PFSK-1 (cell line): ENCODE data around the gene ADAMTS3.

Experiments
- POLR2AphosphoS5 ChIP-seq: IDR thresholded peaks from 2 replicates; pipeline ENCODE4 v1.6.1; 2012; ENCODE audit warnings: low read depth, mild to moderate bottlenecking, control low read depth, low read length, moderate library complexity
- REST ChIP-seq, 2 experiments: IDR thresholded peaks; 2 replicates each; pipeline versions ENCODE4 v1.6.1 to v1.8.0; 2011 to 2012; ENCODE audit warnings: low read depth in 2 of 2, low read length in 2 of 2, control low read depth in 1 of 2, inconsistent platforms in 1 of 2, mild to moderate bottlenecking in 1 of 2, moderate library complexity in 1 of 2; ENCODE audit not compliant: insufficient read depth in 1 of 2
- TAF1 ChIP-seq: IDR thresholded peaks from 2 replicates; pipeline ENCODE4 v1.6.1; 2012; ENCODE audit warnings: low read length, control low read depth, borderline replicate concordance; ENCODE audit not compliant: insufficient read depth

DNA sequence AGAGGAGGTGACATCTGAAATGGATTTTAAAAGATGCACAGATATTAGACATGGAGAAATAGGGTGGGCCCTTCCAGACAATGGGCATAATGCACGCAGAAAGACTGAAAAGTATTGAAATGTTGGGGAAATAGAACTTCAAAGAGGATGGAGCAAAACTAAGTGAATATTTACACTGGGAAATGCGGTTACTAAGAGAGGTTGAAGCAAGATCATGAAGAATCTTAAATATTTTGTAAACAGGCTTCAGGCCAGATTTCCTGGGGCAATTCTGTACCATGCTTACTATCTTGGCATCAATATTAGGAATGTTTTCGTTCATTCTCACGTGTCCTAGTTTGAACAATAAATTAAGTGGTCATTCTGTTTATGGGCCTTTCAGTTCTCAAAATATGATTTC lies 216.3 kb downstream of the ADAMTS3 start:
- TF ChIP-seq REST (IDR thresholded peaks at IDR 0.05; ENCODE audit: insufficient read depth in 1 of 2, low read depth in 2 of 2, low read length in 2 of 2) (no peak), TAF1 (no peak), POLR2AphosphoS5 (no peak)
